NB4 (cell line): ENCODE measurements around the gene C1orf174.

Source experiments
- MYC ChIP-seq: IDR thresholded peaks from 2 replicates; pipeline ENCODE4 v1.6.1; 2011; ENCODE audit warnings: low read depth, low read length
- POLR2A ChIP-seq: IDR thresholded peaks from 2 replicates; pipeline ENCODE4 v1.6.1; 2011; ENCODE audit warnings: mild to moderate bottlenecking; ENCODE audit not compliant: insufficient read length; ENCODE audit errors: extremely low read depth
- TF ChIP-seq, protein P1 (sequence below): IDR thresholded peaks from one replicate; pipeline ENCODE4 v1.5.1; 2012; ENCODE audit warnings: low read depth, low read length
- TF ChIP-seq, protein P2 (sequence below): IDR thresholded peaks from 2 replicates; pipeline ENCODE4 v1.6.1; 2011; ENCODE audit warnings: low read depth, low read length

DNA sequence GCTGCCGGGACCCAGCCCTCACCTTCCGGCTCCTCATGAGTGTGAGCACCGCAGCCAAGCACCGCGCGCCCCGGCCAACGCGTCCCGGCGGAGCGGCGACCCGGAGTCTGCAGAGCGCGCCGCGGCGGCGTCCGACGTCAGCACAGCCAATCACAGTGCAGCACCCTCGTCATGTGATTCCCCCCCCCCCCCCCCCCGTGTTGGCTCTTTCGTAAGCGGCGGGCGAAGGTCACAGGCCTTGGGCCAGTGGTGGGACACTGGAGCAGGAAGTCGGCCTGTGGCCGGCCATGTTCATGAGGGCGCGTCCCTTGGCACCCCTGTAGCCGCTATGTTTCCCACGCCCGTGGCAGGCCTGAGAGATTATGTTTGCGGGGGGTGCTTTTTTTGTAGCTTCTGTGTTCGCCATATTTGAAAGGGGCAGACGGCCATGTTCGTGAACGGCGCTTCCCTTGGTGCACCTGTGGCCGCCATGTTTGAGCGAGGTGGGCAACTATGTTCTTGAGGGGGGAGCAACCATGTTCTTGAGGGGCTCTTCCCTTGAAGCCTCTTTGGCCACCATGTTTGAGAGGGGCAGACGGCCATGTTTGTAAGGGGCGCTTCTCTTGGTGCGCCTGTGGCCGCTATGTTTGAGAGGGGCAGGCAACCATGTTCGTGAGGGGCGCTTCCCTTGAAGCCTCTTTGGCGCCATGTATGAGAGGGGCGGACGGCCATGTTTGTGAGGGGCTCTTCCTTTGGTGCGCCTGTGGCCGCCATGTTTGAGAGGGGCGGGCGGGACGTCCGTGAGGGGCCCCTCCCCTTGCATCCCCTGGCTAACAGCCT is at the start of gene C1orf174:
- TF ChIP-seq, protein P1, sequence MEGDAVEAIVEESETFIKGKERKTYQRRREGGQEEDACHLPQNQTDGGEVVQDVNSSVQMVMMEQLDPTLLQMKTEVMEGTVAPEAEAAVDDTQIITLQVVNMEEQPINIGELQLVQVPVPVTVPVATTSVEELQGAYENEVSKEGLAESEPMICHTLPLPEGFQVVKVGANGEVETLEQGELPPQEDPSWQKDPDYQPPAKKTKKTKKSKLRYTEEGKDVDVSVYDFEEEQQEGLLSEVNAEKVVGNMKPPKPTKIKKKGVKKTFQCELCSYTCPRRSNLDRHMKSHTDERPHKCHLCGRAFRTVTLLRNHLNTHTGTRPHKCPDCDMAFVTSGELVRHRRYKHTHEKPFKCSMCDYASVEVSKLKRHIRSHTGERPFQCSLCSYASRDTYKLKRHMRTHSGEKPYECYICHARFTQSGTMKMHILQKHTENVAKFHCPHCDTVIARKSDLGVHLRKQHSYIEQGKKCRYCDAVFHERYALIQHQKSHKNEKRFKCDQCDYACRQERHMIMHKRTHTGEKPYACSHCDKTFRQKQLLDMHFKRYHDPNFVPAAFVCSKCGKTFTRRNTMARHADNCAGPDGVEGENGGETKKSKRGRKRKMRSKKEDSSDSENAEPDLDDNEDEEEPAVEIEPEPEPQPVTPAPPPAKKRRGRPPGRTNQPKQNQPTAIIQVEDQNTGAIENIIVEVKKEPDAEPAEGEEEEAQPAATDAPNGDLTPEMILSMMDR, result no peak
- peak; percentile 68 for TF ChIP-seq POLR2A
- TF ChIP-seq, protein P2, sequence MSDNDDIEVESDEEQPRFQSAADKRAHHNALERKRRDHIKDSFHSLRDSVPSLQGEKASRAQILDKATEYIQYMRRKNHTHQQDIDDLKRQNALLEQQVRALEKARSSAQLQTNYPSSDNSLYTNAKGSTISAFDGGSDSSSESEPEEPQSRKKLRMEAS, result no peak; the same call in 1 of the 2 replicates
- peak; percentile 60 for TF ChIP-seq MYC
